Measurements from ENCODE around the gene LCMT1. TPM values are rescaled to one million over a fixed set of nuclear protein-coding genes. Genes with fewer than 3 reads are reported as not detected.
A peak's percentile ranks its signal among the peaks of the same experiment; 100 is the strongest.

Gene LCMT1
- total and polyA plus RNA-seq, 2 of the 13 experiments (the other 11 are each of a cell fraction or from before 2014, with no cell fraction given), result 41.2 to 48.7 TPM

GRCh38 chr16:25177831-25178688 lies 66.5 kb downstream of the LCMT1 start (continued):
- TF ChIP-seq TOE1 (CRISPR knock-in tag; IDR thresholded peaks at IDR 0.05) (peak; percentile 61; the same call in 1 of the 2 replicates), ZMAT3 (CRISPR knock-in tag; conservative IDR thresholded peaks at IDR 0.05) (peak; percentile 79), ZNF704 (CRISPR knock-in tag; IDR thresholded peaks at IDR 0.05; ENCODE audit: borderline replicate concordance) (no peak), ZBTB21 (CRISPR knock-in tag; IDR thresholded peaks at IDR 0.05) (peak; percentile 81), ZBTB8A (CRISPR knock-in tag; IDR thresholded peaks at IDR 0.05; ENCODE audit: borderline replicate concordance, low read depth) (no peak), ZMYM4 (CRISPR knock-in tag; IDR thresholded peaks at IDR 0.05) (peak; percentile 93), ZSCAN5A (CRISPR knock-in tag; IDR thresholded peaks at IDR 0.05; ENCODE audit: borderline replicate concordance) (peak; percentile 92; the same call in 1 of the 2 replicates), FIP1L1 (IDR thresholded peaks at IDR 0.05; ENCODE audit: borderline replicate concordance, insufficient read depth, low read depth, low read length) (no peak), PHF5A (CRISPR knock-in tag; IDR thresholded peaks at IDR 0.05; ENCODE audit: low read depth, unreplicated experiment) (peak; percentile 99), ZMYM2 (CRISPR knock-in tag; IDR thresholded peaks at IDR 0.05) (peak; percentile 89; the same call in 1 of the 2 replicates), ZFP62 (CRISPR knock-in tag; IDR thresholded peaks at IDR 0.05) (no peak), CEBPB (IDR thresholded peaks at IDR 0.05; ENCODE audit: borderline replicate concordance, low read depth, low read length) (peak; percentile 96), ZNF773 (CRISPR knock-in tag; IDR thresholded peaks at IDR 0.05; ENCODE audit: borderline replicate concordance) (no peak), SRSF4 (IDR thresholded peaks at IDR 0.05; ENCODE audit: low read depth, low read length, poor library complexity, severe bottlenecking) (no peak), GABPA (IDR thresholded peaks at IDR 0.05; ENCODE audit: low read depth, low read length) (no peak), GABPA (CRISPR knock-in tag; IDR thresholded peaks at IDR 0.05; ENCODE audit: low read depth) (peak; percentile 85), ZC3H4 (CRISPR knock-in tag; IDR thresholded peaks at IDR 0.05; ENCODE audit: borderline replicate concordance) (peak; percentile 26; the same call in 1 of the 2 replicates), NAIF1 (CRISPR knock-in tag; IDR thresholded peaks at IDR 0.05; ENCODE audit: borderline replicate concordance) (peak; percentile 85), TEAD2 (CRISPR knock-in tag; IDR thresholded peaks at IDR 0.05) (no peak), SP2 (CRISPR knock-in tag; IDR thresholded peaks at IDR 0.05) (peak; percentile 55; the same call in 1 of the 2 replicates), ONECUT2 (CRISPR knock-in tag; IDR thresholded peaks at IDR 0.05) (no peak), HIVEP1 (CRISPR knock-in tag; IDR thresholded peaks at IDR 0.05) (no peak; the same call in 1 of the 2 replicates)
- TF ChIP-seq, protein P1, sequence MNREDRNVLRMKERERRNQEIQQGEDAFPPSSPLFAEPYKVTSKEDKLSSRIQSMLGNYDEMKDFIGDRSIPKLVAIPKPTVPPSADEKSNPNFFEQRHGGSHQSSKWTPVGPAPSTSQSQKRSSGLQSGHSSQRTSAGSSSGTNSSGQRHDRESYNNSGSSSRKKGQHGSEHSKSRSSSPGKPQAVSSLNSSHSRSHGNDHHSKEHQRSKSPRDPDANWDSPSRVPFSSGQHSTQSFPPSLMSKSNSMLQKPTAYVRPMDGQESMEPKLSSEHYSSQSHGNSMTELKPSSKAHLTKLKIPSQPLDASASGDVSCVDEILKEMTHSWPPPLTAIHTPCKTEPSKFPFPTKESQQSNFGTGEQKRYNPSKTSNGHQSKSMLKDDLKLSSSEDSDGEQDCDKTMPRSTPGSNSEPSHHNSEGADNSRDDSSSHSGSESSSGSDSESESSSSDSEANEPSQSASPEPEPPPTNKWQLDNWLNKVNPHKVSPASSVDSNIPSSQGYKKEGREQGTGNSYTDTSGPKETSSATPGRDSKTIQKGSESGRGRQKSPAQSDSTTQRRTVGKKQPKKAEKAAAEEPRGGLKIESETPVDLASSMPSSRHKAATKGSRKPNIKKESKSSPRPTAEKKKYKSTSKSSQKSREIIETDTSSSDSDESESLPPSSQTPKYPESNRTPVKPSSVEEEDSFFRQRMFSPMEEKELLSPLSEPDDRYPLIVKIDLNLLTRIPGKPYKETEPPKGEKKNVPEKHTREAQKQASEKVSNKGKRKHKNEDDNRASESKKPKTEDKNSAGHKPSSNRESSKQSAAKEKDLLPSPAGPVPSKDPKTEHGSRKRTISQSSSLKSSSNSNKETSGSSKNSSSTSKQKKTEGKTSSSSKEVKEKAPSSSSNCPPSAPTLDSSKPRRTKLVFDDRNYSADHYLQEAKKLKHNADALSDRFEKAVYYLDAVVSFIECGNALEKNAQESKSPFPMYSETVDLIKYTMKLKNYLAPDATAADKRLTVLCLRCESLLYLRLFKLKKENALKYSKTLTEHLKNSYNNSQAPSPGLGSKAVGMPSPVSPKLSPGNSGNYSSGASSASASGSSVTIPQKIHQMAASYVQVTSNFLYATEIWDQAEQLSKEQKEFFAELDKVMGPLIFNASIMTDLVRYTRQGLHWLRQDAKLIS (CRISPR knock-in tag; IDR thresholded peaks at IDR 0.05), result peak; percentile 70; the same call in 1 of the 2 replicates
